HepG2 (cell line): ENCODE results near the gene CCDC167.

Source experiments
- CTCF ChIP-seq: sonication (generic); formaldehyde crosslinking; IDR thresholded peaks from 2 replicates; pipeline ENCODE4 v1.5.0; 2020; ENCODE audit warnings: mild to moderate bottlenecking, missing genetic modification reagents, moderate library complexity
- DPF2 ChIP-seq: sonication (generic); formaldehyde crosslinking; IDR thresholded peaks from 2 replicates; pipeline ENCODE4 v1.4.0; 2020; ENCODE audit warnings: mild to moderate bottlenecking, low read depth, missing genetic modification reagents, borderline replicate concordance
- MAF1 ChIP-seq: sonication (generic); formaldehyde crosslinking; IDR thresholded peaks from 2 replicates; pipeline ENCODE4 v1.5.0; 2020; ENCODE audit warnings: missing genetic modification reagents, borderline replicate concordance
- MLLT10 ChIP-seq: sonication (generic); formaldehyde crosslinking; IDR thresholded peaks from 2 replicates; pipeline ENCODE4 v1.4.0; 2020; ENCODE audit warnings: missing genetic modification reagents
- STAT5B ChIP-seq: sonication (generic); formaldehyde crosslinking; IDR thresholded peaks from 2 replicates; pipeline ENCODE4 v1.4.0; 2020; ENCODE audit warnings: missing genetic modification reagents
- ZFX ChIP-seq: sonication (generic); formaldehyde crosslinking; IDR thresholded peaks from 2 replicates; pipeline ENCODE4 v1.4.0; 2020; ENCODE audit warnings: mild to moderate bottlenecking, low read depth, missing genetic modification reagents, moderate library complexity
- ZNF207 ChIP-seq: fragments of 450-650 bp; IDR thresholded peaks from 2 replicates; pipeline ENCODE4 v1.6.1; 2016; ENCODE audit warnings: antibody characterized with exemption, borderline replicate concordance
- ZNF382 ChIP-seq: sonication (generic); formaldehyde crosslinking; IDR thresholded peaks from 2 replicates; pipeline ENCODE4 v1.5.0; 2020; ENCODE audit warnings: missing genetic modification reagents, mild to moderate bottlenecking, borderline replicate concordance
- ZNF619 ChIP-seq: sonication (generic); formaldehyde crosslinking; IDR thresholded peaks from 2 replicates; pipeline ENCODE4 v1.4.0; 2020; ENCODE audit warnings: mild to moderate bottlenecking, missing genetic modification reagents

- TF ChIP-seq DPF2 (no peak), CTCF (CRISPR knock-in tag) (no peak), ZFX (CRISPR knock-in tag) (no peak), MAF1 (CRISPR knock-in tag) (no peak), STAT5B (CRISPR knock-in tag) (no peak), ZNF619 (CRISPR knock-in tag) (no peak), ZNF207 (no peak), MLLT10 (no peak), ZNF382 (no peak)
Observed at GRCh38 chr6:37482606-37483251, 17.0 kb downstream of the CCDC167 start.
